Mucosa of descending colon (tissue), 3 donors: ENCODE data around the gene LAMC2. TPM values are rescaled to one million over a fixed set of nuclear protein-coding genes. Genes with fewer than 3 reads are reported as not detected.

Experiments
- ATAC-seq: fragments of 200-7000 bp; cut with Tn5 transposase; one replicate; pipeline ENCODE4 v1.9.1; 2020; ENCODE audit warnings: mild to moderate bottlenecking, moderate library complexity
- DNase-seq, 3 donors: peaks; one replicate each; pipeline ENCODE4 v3.0.0-alpha.2; 2020
- H3K36me3 ChIP-seq: fragments of 200-600 bp; one replicate; pipeline ENCODE4 v1.8.0; 2021; ENCODE audit warnings: low read depth, mild to moderate bottlenecking
- H3K4me1 ChIP-seq: fragments of 200-600 bp; one replicate; pipeline ENCODE4 v1.8.0; 2021; ENCODE audit warnings: low read depth, mild to moderate bottlenecking
- H3K4me3 ChIP-seq: fragments of 200-600 bp; one replicate; pipeline ENCODE4 v1.8.0; 2021; ENCODE audit warnings: mild to moderate bottlenecking
- H3K9me3 ChIP-seq: fragments of 200-600 bp; one replicate; pipeline ENCODE4 v1.8.0; 2021; ENCODE audit warnings: mild to moderate bottlenecking
- CTCF ChIP-seq: fragments of 200-600 bp; IDR thresholded peaks from one replicate; pipeline ENCODE4 v1.8.0; 2022; ENCODE audit warnings: antibody characterized with exemption, mild to moderate bottlenecking
- intact Hi-C, 2 donors: fragments of 100-400 bp; cut with DNase I in 1 of 2; cut with micrococcal nuclease in 1 of 2; formaldehyde crosslinking; loops; one replicate each; pipeline versions ENCODE4 v1.11.0 to v1.11.1; 2022; cut with DNase I, micrococcal nuclease
- total RNA-seq, 3 donors: library from RNA; stranded (reverse); fragmentation: NEBNext Ultra II Directional in 2 of 3; extraction: Animal tissue kit (Norgen Biotek cat#: 25700) in 2 of 3; gene quantifications; one replicate each; pipeline versions ENCODE4 v1.2.1 to v1.2.4, GENCODE V29; 2021 to 2023
- donor health status: DM: no; HTN: no; CAD: no; lungs with moderate emphysema.
- donor health status: DM: no; HTN: no; CAD: no.
- donor health status: DM: no; HTN: yes; CAD: no.

Gene LAMC2
- total RNA-seq, 3 donors from 2014 or later, result 16.3 to 36.9 (median 31.0) TPM

GRCh38 chr1:183199304-183199703, 13.2 kb downstream of the LAMC2 start:
- no peak for ATAC-seq
- no peak for TF ChIP-seq CTCF
- no peaks in the 10 kb centered on the region for H3K36me3 ChIP-seq
- H3K4me3 ChIP-seq, result no peak overlapping the region
- DNase-seq, result no peak
- intact Hi-C loops, result no loop called here
- no peaks in the 10 kb centered on the region for H3K9me3 ChIP-seq
- peaks cover 4% of the 10 kb centered on the region for H3K4me1 ChIP-seq

- no peak for TF ChIP-seq CTCF
- no peak for DNase-seq
- intact Hi-C loops, result no loop called here
- ATAC-seq, result no peak
- Histone ChIP-seq H3K36me3 (no peaks in the 10 kb centered on the region), H3K4me1 (no peaks in the 10 kb centered on the region), H3K4me3 (no peak overlapping the region), H3K9me3 (no peaks in the 10 kb centered on the region)
Observed at GRCh38 chr1:183200451-183200850, 14.4 kb downstream of the LAMC2 start.

- H3K4me3 ChIP-seq, result no peak overlapping the region
- H3K4me1 ChIP-seq, result no peaks in the 10 kb centered on the region
- no peak for TF ChIP-seq CTCF
- ATAC-seq, result no peak
- no peaks in the 10 kb centered on the region for H3K9me3 ChIP-seq
- intact Hi-C loops, result no loop called here
- DNase-seq, result no peak
- H3K36me3 ChIP-seq, result no peaks in the 10 kb centered on the region
Observed at GRCh38 chr1:183203094-183203493, 17.0 kb downstream of the LAMC2 start.

- ATAC-seq (no peak), DNase-seq (no peak)
- Histone ChIP-seq H3K4me1 (no peaks in the 10 kb centered on the region), H3K4me3 (no peak overlapping the region), H3K36me3 (no peaks in the 10 kb centered on the region), H3K9me3 (no peaks in the 10 kb centered on the region)
- intact Hi-C loops, result no loop called here
- TF ChIP-seq CTCF, result no peak
Observed at GRCh38 chr1:183205196-183205781, 19.2 kb downstream of the LAMC2 start.

GRCh38 chr1:183206538-183207122, 20.6 kb downstream of the LAMC2 start:
- no peak for TF ChIP-seq CTCF
- Histone ChIP-seq H3K4me1 (no peaks in the 10 kb centered on the region), H3K36me3 (no peaks in the 10 kb centered on the region), H3K9me3 (no peaks in the 10 kb centered on the region), H3K4me3 (no peak overlapping the region)
- DNase-seq, result no peak
- intact Hi-C loops, result no loop called here
- ATAC-seq, result no peak
